DMS 273 (cell line): ENCODE measurements around the gene AGBL3.
"Not testable (repeated sequence)": the region's sequence is repeated elsewhere in the genome, so short reads cannot be mapped to it uniquely, and the experiment has no call there.

ENCODE experiments used
- DNase-seq: peaks from one replicate; lab custom pipeline; 2025; ENCODE audit not compliant: unreplicated experiment; lab: John Stamatoyannopoulos, UW

AGBL3 gene

DNA sequence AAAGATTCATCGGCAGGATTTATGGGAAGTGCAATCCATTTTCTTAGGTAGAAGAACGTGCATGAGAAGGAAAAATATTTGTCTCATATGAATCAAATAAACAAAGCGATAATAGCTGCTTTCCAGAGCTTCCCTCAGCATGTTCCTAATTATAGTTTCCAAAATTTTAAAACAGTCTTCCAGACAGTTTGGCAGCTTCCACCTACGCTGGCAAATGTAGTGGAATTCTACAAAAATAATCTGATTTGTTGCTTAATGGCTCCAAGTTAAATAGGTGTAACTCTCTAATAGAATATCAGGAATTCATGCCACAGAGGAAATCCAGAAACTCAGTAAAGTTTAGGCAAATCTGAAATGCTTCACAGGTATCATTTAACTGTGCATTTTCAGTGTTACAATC lies 23.3 kb upstream of the AGBL3 start:
- no peak for DNase-seq

GRCh38 chr7:134966691-134967090 lies 19.6 kb upstream of the AGBL3 start:
- no peak for DNase-seq

DNA sequence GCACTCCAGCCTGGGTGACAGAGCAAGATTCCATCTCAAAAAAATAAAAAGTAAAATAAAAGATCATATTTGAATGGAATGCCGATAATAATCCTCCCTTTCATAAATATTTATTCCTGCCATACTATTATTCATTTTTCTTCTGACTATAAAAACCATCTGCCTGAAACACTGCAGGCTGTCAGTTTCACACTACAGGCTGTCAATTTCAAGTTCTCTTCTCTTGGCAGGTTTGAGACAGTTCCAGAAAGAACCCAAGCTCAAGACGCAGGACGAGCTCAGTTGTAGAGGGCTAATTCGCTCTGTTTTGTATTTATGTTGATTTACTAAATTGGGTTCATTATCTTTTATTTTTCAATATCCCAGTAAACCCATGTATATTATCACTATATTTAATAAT lies 18.2 kb upstream of the AGBL3 start:
- DNase-seq, result no peak

- DNase-seq, result not testable (repeated sequence)
Observed at GRCh38 chr7:134981645-134982044, 4.7 kb upstream of the AGBL3 start.

- DNase-seq, result no peak
Observed at GRCh38 chr7:134985894-134986362, 380 bp upstream of the AGBL3 start.

DNA sequence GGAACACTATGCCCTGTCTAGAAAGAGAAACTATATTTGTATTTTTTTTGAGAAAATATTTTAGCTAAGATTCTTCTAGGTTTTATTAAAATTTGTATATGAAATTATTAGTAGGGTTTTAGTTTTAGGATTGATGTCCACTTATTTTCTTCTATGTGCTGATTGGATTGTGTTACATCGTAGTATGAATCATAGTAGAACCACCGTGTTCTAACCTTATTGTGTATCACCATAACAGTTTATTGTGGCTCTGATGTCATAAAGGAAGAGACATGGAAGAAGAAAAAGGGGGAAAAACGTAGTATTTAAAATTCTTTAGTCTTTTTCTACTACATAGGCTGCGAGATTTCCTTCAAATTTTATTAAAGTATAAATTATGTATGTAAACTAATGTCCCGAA lies 1.9 kb downstream of the AGBL3 start:
- DNase-seq, result no peak

- DNase-seq, result no peak
Observed at GRCh38 chr7:134991469-134992339, 5.4 kb downstream of the AGBL3 start.

DNA sequence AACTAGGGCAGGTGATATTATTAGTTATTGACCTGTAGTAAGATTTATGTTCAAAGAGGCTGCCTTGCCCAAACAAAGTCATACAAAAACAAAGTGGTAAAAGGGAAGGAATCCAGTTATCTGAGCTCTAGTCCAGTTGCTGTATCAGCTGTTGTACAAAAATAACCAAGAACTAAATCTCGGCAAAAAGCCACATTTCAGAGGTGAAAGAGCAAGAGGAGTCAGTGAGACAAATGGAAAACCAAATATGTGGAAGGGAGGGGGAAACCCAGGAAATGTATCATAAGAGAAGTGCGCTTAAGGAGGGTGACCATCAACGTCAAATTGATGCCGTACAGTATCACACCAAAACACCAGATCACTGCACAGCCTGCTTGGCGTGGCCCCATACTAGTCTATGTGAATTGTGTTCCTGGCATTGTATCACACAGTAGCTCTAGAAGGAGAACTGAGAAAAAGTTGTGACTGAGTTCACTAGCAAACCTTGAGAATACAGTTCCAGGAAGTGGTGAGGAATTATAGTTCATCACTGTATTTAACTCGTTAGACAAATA lies 6.4 kb downstream of the AGBL3 start:
- DNase-seq, result no peak

DNA sequence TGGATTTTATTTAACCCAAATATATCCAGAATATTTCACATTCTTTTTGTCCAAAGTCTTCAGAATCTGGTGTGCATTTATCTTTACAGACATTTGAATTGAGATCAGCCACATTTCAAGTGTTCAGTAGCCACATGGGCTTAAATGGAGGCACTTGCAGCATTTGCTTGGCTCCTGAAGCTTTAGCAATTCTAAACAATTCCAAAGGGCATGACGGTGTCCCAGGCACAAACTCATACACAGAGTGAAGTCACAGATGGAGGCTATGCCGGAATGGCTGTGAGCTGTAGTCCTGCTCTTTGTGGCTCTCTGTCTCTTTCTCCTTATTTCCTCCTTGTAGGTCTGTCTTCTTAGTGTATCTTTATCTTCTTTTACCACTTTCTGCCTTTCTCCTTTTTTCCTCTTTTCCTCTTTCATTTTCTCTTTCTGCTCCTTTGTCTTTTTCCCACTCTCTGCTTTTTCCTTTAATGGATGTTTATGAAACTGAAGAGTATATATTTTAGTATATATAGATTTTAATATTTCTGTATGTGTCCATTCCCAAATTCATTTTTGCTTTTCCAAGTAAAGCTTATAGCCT lies 7.7 kb downstream of the AGBL3 start:
- no peak for DNase-seq

DNA sequence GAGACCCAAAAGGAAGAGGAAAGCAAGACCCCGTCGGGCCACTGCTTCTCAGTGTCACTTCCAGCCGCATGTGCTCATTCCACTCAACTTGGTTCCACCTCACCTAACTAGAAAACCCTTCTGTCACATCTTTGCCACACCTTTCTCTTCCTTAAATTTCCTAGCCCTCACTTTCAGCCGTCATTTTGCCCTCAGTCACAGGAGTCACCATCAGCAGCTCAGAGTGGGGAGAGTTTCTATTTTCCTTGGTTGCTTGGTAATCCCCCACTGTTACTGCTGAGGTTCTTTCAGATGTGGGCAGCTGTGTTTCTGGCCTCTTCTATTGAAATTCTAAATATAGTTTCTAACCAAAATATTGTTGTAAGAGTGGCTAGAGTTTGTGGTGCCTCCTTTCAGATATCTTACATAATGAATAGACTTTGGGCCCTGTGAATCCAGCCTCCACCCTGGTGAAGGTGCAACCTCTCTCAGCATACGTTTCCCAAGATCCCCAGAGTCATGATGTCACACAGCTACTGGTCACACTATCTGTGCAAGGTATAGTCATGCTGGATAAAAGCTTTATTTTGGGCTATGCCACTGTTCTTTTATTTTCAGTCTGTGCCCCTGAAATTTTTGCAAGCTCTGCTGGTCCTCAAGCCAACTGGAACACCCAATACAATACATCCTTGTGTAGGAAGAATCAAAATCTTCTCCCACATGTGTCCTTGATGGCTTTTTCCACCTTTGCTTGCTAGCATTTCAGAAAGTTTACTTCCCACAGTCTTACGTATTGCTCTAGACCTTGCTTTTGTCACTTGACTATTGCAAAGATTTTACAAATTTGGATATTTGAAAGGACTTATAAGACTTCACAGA lies 9.2 kb downstream of the AGBL3 start:
- no peak for DNase-seq

DNA sequence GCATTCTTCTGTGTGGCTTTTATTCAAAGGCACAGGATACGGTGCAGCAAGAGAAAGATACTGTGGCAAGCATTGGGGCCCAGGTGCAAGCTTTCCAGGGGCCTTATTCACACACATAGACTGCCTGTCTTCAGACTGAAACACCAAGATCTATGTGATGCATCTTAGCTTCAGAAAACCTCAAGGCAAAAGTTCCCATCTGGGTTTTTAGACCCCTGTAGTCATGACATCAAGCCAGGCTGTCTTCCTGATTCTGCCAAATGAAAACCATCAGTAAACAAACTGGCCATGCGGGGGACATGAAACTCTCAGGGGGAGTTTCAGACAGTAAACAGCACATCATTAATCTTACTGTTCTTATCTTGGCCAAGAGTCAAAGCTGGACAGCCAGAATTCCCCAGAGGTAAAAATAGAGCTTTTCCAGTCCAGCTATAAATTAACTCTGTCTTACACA lies 9.8 kb downstream of the AGBL3 start:
- DNase-seq, result no peak

DNA sequence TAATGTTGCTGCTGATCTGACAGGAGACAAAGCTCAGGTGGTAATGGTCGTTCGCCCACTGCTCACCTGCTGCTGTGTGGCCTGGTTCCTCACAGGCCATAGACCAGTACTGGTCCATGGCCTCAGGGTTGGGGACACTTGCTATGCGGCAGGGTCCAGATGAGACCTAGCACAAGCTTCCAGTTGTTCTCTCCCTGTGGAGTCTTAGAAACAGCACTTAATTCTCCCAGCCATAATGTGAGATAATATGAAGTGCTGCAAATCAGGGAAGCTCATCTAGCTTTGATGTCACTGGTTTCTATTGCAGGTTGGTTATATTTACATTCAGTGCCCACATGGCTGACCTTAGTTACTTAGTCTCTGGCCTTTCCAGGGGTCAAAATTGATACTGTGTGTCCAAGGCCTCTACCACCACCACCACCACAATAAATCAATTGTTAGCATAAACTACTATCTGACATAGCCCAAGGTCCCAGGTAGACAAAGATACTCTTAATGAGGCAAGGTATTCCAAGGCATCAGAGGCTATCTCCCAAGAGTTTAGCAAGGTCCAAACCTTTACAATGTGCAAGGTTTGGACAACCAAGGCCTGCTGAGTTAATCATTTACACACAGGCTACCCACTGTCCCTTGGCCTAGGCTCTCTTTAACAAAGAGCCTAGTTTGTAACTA lies 11.0 kb downstream of the AGBL3 start:
- no peak for DNase-seq

GRCh38 chr7:134999136-134999535 lies 12.8 kb downstream of the AGBL3 start:
- DNase-seq, result no peak

DNA sequence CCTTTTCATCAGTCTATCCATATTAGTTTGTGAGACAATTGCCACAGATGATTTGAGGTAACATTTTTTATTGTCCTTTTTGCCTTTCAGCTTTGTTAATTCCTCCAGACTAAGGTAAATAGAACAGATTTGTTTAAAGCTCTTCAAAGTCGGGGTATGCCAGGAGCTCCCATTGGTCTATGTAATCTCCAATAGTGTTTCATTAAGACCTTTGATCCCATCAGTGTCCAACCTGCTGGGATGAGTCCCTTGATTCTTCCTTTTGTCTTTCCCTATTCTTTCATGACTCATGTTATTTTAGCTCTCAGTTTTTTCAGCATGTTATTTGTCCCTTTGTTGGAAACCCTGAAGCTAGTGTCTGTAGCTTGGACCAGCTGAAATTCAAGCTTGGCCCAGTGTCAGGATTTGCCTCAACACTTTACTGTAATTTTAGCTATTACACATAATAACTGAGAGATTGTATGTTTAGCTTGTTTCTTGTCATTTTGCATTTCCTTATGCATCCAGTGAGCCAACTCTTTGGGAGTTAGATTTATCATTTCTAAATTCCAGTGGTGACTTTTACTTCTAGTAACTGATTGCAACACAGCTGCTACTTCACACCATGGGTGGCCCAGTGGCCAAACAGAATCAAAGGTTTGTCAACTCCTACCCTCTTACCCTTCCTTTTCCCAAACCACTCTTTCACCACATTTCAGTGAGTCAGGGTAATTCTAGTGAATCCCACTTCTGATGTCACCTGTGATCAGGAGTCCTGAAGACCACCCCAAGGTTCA lies 15.3 kb downstream of the AGBL3 start:
- DNase-seq, result no peak

DNA sequence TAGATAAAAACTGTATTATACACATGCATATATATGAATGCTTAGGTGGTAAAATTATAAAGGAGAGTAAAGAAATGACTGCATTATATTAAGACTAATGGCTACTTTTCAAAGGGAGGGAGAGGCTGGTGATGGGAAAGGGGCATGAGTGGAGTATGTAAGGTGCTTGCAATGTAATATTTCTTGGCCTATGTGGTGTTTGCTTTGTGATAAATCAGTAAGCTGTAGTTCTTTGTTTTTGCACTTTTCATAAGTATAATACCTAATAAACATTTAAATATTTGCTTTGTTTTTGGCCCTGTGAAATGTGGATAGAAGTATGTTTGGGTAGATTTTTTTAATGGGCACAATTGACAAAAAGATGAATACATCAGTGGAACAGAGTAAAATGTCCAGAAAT lies 25.9 kb downstream of the AGBL3 start:
- DNase-seq, result no peak

GRCh38 chr7:135023622-135024021 lies 37.3 kb downstream of the AGBL3 start:
- DNase-seq, result no peak

DNA sequence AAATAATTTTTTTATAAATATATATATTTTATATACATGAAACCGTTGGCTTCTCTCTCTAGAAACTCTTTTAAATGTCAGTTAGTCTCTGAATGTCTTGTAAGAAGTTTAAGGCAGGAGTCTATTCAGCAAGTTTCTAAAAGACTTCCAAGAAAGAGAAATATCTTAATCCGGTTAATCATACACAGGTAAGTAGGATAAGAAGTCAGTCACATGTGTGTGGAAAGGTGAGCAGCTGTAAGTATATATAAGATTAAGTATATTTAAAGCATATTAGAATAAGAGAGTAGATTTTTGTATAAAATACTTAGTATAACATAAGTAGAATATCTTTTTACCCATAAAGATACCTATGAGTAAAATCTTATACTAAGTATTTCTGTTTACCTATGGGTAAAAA lies 48.9 kb downstream of the AGBL3 start:
- no peak for DNase-seq

DNA sequence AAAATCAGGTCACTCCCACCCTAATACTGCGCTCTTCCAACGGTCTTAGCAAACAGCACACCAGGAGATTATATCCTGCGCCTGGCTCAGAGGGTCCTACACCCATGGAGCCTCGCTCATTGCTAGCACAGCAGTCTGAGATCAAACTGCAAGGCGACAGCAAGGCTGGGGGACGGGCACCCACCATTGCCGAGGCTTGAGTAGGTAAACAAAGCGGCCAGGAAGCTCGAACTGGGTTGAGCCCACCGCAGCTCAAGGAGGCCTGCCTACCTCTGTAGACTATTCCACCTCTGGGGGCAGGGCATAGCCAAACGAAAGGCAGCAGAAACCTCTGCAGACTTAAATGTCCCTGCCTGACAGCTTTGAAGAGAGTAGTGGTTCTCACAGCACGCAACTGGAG lies 80.7 kb downstream of the AGBL3 start:
- not testable (repeated sequence) for DNase-seq

DNA sequence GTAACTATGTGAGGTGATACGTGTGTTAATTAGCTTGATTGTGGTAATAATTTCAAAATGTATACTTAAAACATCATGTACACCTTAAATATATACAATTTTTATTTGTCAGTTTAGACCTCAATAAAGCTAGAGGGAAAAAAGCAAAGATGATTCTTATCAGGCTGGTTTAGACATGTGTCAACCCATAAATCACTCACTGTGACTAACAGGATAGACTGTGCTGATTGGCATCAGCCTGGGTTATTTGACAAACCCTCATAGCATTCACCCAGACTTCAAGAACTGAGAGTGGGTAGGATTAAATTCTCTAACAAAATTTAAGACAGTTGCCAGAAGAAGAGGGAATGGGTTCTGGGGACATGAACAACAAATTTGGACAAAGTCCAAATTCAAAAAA lies 87.8 kb downstream of the AGBL3 start:
- DNase-seq, result no peak

- DNase-seq, result no peak
Observed at GRCh38 chr7:135074531-135074930, 88.2 kb downstream of the AGBL3 start.
